Prostate gland (tissue), 2 donors: ENCODE results near the gene KAZN. TPM values are rescaled to one million over a fixed set of nuclear protein-coding genes. Genes with fewer than 3 reads are reported as not detected.

ENCODE experiments used
- DNase-seq: peaks from one replicate; pipeline ENCODE4 v3.0.0-alpha.2; 2019; ENCODE audit warnings: low spot score
- H3K27ac ChIP-seq, 2 donors: fragments of 200-600 bp; sonication (generic); 2 replicates each; pipeline ENCODE4 v1.5.1; 2017 to 2019
- H3K27me3 ChIP-seq: fragments of 200-600 bp; sonication (generic); replicated peaks from 2 replicates; pipeline ENCODE4 v1.5.1; 2019; ENCODE audit not compliant: insufficient read depth
- H3K36me3 ChIP-seq, 2 donors: fragments of 200-600 bp; sonication (generic); 1 replicate in 1 of 2; 2 replicates in 1 of 2; pipeline versions ENCODE4 v1.5.1 to v1.8.1; 2017 to 2019
- H3K4me1 ChIP-seq: fragments of 200-600 bp; sonication (generic); replicated peaks from 2 replicates; pipeline ENCODE4 v1.5.1; 2019
- H3K4me3 ChIP-seq, 2 donors: fragments of 200-600 bp; sonication (generic); 2 replicates each; pipeline ENCODE4 v1.5.1; 2017 to 2019
- H3K9me3 ChIP-seq: fragments of 200-600 bp; sonication (generic); 2 replicates; pipeline ENCODE4 v1.5.1; 2017
- POLR2A ChIP-seq: fragments of 450-650 bp; IDR thresholded peaks from one replicate; pipeline ENCODE4 v1.6.1; 2016; ENCODE audit warnings: antibody characterized with exemption, mild to moderate bottlenecking
- POLR2AphosphoS5 ChIP-seq: sonication (generic); formaldehyde crosslinking; IDR thresholded peaks from one replicate; pipeline ENCODE4 v1.6.1; 2017; ENCODE audit warnings: antibody characterized with exemption
- WGBS: methylation state at CpG from one replicate; pipeline ENCODE4 v1.1.5; 2018; 5-methylcytosine and 5-hydroxymethylcytosine counted together
- intact Hi-C: fragments of 100-400 bp; cut with DNase I; formaldehyde crosslinking; loops from one replicate; pipeline ENCODE4 v1.14.2; 2022
- total RNA-seq, 2 donors: library from RNA; depleted of rRNA; stranded (reverse); fragments of >200 nt; gene quantifications; one replicate each; pipeline ENCODE4 v1.1.0, GENCODE V29; 2016
- TF ChIP-seq, protein P1 (sequence below), 4 experiments: fragments of 200-600 bp in 2 of 4; fragments of 450-650 bp in 2 of 4; sonication (generic) in 2 of 4; IDR thresholded peaks; 1 replicate in 3 of 4; 2 replicates in 1 of 4; pipeline ENCODE4 v1.5.1; 2016 to 2019; ENCODE audit warnings: antibody characterized with exemption in 4 of 4, mild to moderate bottlenecking in 2 of 4, moderate library complexity in 2 of 4

The KAZN gene
- total RNA-seq, 2 donors from 2014 or later: 8.3 to 12.7 TPM

DNA sequence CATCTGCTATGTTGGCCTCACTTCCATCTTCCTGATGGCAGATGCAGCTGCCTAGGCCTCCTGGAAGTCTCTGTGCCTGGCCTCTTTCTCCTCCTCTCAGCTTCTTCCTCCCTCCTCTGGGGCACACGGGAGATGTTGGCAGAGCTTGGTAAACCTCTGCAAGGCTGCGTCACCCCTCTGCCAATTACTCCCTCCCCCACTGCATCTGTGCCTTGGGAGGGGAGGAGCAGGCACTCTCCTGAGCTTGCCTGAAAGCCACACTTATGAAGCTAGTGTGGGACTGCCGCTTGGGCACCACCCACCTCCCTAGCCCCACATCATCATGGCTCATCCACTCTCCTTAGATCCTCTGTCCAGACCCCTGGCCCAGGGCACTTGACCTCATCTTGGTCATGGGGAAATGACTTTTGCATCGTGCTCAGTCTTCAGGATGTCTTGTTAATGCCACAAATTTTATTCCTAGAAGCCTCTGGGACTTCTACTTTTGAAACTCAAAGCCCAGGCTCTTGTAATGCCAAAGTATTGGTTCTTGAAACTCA is 547.7 kb downstream of the KAZN start:
- Histone ChIP-seq H3K4me1 (no peaks in the 10 kb centered on the region), H3K4me3 (no peak overlapping the region), H3K27ac (no peak overlapping the region), H3K36me3 (no peaks in the 10 kb centered on the region), H3K27me3 (no peaks in the 10 kb centered on the region), H3K9me3 (no peaks in the 10 kb centered on the region)
- TF ChIP-seq POLR2A (no peak), POLR2AphosphoS5 (no peak)
- TF ChIP-seq, protein P1, sequence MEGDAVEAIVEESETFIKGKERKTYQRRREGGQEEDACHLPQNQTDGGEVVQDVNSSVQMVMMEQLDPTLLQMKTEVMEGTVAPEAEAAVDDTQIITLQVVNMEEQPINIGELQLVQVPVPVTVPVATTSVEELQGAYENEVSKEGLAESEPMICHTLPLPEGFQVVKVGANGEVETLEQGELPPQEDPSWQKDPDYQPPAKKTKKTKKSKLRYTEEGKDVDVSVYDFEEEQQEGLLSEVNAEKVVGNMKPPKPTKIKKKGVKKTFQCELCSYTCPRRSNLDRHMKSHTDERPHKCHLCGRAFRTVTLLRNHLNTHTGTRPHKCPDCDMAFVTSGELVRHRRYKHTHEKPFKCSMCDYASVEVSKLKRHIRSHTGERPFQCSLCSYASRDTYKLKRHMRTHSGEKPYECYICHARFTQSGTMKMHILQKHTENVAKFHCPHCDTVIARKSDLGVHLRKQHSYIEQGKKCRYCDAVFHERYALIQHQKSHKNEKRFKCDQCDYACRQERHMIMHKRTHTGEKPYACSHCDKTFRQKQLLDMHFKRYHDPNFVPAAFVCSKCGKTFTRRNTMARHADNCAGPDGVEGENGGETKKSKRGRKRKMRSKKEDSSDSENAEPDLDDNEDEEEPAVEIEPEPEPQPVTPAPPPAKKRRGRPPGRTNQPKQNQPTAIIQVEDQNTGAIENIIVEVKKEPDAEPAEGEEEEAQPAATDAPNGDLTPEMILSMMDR (IDR thresholded peaks at IDR 0.05): no peak
- WGBS: 48% methylated on average over 4 of the region's 4 CpGs
- no peak for DNase-seq
- intact Hi-C loops: no loop called here

DNA sequence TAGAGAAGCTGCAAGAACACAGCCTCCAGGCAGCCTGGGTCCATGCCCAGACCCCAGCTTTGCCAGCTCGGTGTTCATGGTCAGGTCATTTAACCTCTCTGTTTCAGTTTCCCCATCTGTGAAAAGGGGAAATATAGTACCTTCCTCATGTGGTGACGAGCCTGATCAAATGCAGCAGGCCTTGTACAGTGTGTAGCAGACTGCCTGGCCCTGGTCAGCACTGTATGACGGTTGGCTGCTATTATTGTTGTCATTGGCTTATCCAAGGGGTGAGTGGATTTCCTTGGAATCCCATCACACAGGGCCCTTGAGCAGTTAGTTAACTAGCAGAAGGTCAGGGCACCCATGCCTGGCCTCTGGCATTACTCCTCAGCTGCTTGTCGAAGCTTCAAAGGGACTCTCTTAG is 548.5 kb downstream of the KAZN start:
- H3K27ac ChIP-seq: no peak overlapping the region
- no peak overlapping the region for H3K4me3 ChIP-seq
- DNase-seq: no peak
- 54% methylated on average over 4 of the region's 4 CpGs for WGBS
- intact Hi-C loops: no loop called here
- no peaks in the 10 kb centered on the region for H3K27me3 ChIP-seq
- H3K9me3 ChIP-seq: no peaks in the 10 kb centered on the region
- H3K4me1 ChIP-seq: no peaks in the 10 kb centered on the region
- no peak for TF ChIP-seq POLR2A
- TF ChIP-seq, protein P1 (IDR thresholded peaks at IDR 0.05): no peak
- no peak for TF ChIP-seq POLR2AphosphoS5
- no peaks in the 10 kb centered on the region for H3K36me3 ChIP-seq

DNA sequence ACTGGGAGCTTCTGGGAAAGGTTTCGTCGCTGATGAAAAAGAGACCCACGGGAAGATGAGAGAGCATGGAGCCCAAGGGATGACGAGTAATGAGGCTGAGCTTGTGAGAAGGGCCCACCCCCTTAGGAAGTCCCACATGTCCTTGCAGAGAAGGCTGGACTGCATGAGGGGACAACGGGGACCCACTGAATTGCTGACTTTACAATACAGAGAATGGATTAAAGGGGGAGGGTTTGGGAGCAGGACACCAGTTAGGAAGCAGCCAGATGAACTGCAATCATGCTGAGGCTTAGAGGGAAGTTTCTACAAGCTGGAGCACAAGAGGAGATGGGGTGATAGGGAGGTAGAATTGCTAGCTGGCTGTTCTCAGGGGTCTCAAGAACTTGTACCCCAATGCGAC is 549.5 kb downstream of the KAZN start:
- no peaks in the 10 kb centered on the region for H3K4me1 ChIP-seq
- H3K9me3 ChIP-seq: no peaks in the 10 kb centered on the region
- H3K36me3 ChIP-seq: no peaks in the 10 kb centered on the region
- H3K4me3 ChIP-seq: no peak overlapping the region
- DNase-seq: no peak
- WGBS: 88% methylated on average over 6 of the region's 6 CpGs
- TF ChIP-seq POLR2AphosphoS5 (no peak), POLR2A (no peak)
- TF ChIP-seq, protein P1 (IDR thresholded peaks at IDR 0.05): no peak
- H3K27ac ChIP-seq: no peak overlapping the region
- H3K27me3 ChIP-seq: no peaks in the 10 kb centered on the region
- intact Hi-C loops: no loop called here

DNA sequence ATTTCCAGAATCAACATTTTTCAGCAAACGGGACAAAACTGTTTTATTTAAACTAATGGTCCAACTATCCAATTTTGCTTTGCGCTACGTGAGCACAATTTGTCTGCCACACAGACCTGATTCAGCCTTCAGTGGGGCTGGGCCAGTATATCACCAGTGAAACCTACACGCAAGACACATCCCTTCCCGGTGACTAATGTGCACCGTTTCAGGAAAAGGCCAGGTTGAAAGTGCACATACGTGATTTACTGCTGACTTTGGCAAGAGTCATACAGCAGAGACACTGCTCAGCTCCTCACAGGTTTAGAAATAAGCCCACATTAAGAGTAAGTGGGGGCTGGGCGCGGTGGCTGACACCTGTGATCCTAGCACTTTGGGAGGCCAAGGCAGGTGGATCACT is 550.0 kb downstream of the KAZN start:
- TF ChIP-seq POLR2AphosphoS5: no peak
- no peak for TF ChIP-seq POLR2A
- TF ChIP-seq, protein P1 (IDR thresholded peaks at IDR 0.05): no peak

DNA sequence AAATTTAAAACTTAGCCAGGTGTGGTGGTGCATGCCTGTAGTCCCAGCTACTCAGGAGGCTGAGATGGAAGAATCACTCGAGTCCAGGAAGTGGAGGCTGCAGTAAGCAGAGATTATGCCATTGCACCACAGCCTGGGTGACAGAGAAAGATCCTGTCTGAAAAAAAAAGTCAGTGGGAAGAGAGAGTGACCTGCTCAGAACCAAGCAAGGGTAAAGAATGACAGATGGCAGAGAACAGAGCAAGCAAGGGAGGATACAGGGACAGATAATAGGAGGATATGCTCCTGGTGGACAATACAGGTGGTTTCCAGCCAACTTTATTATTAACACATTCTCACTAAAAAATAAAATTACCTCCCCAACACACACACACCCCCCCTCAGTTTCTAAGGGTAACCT is 550.5 kb downstream of the KAZN start:
- no peaks in the 10 kb centered on the region for H3K36me3 ChIP-seq
- TF ChIP-seq, protein P1 (IDR thresholded peaks at IDR 0.05): no peak
- TF ChIP-seq POLR2AphosphoS5 (no peak), POLR2A (no peak)
- WGBS: 0% methylated on average over 1 of the region's 1 CpG
- DNase-seq: no peak
- no peaks in the 10 kb centered on the region for H3K9me3 ChIP-seq
- H3K27ac ChIP-seq: no peak overlapping the region
- H3K4me3 ChIP-seq: no peak overlapping the region
- no peaks in the 10 kb centered on the region for H3K4me1 ChIP-seq
- H3K27me3 ChIP-seq: no peaks in the 10 kb centered on the region
- intact Hi-C loops: no loop called here

More for the DNA sequence above, 550.0 kb downstream of the KAZN start:
- no peaks in the 10 kb centered on the region for H3K9me3 ChIP-seq
- 87% methylated on average over 9 of the region's 9 CpGs for WGBS
- no peak overlapping the region for H3K4me3 ChIP-seq
- no peak overlapping the region for H3K27ac ChIP-seq
- no peaks in the 10 kb centered on the region for H3K36me3 ChIP-seq
- no peak for DNase-seq
- H3K27me3 ChIP-seq: no peaks in the 10 kb centered on the region
- intact Hi-C loops: no loop called here
- no peaks in the 10 kb centered on the region for H3K4me1 ChIP-seq
